Nephron progenitor cell (in vitro differentiated cells): ENCODE results near the gene TTC23.

Experiments used
- DNase-seq: peaks from one replicate; pipeline ENCODE4 v3.0.0; 2021
- H3K27ac Mint-ChIP-seq: 2 replicates; pipeline ENCODE4 v1.8.0; 2021; ENCODE audit warnings: mild to moderate bottlenecking, moderate library complexity, mixed read lengths
- H3K27me3 Mint-ChIP-seq: 2 replicates; pipeline ENCODE4 v1.8.0; 2021; ENCODE audit warnings: mild to moderate bottlenecking, low read depth, mixed read lengths; ENCODE audit not compliant: poor library complexity
- H3K36me3 Mint-ChIP-seq: 2 replicates; pipeline ENCODE4 v1.8.0; 2021; ENCODE audit warnings: low read depth, mixed read lengths
- H3K4me1 Mint-ChIP-seq: 2 replicates; pipeline ENCODE4 v1.8.0; 2021; ENCODE audit warnings: mixed read lengths
- H3K4me3 Mint-ChIP-seq: 2 replicates; pipeline ENCODE4 v1.8.0; 2021; ENCODE audit warnings: mild to moderate bottlenecking, moderate library complexity, mixed read lengths
- H3K9me3 Mint-ChIP-seq: 2 replicates; pipeline ENCODE4 v1.8.0; 2021; ENCODE audit warnings: mild to moderate bottlenecking, moderate library complexity, mixed read lengths
- TF ChIP-seq, protein P1 (sequence below): fragments of 200-600 bp; sonication (generic); IDR thresholded peaks from 2 replicates; pipeline ENCODE4 v1.5.0; 2021; ENCODE audit warnings: antibody characterized with exemption

TTC23 gene

DNA sequence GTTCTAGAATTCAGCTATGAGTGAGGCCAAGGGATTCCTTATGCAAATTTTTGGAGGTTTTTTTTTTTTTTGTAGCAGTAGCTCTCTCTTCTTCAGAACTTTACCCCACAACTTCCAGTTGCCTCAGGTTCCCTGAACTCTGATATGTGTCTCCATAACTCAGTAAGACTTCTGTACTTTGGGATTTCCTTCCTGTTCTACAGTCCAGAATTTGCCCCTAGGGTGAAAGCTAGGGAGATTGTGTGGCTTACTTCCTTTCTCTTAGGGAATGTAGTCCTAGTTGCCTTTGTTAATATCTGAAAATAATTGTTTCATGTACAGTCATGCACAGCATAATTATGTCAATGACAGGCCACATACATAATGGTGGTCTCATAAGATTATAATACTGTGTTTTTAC lies 32.7 kb upstream of the TTC23 start:
- H3K27me3 Mint-ChIP-seq, result no peaks in the 10 kb centered on the region
- no peaks in the 10 kb centered on the region for H3K9me3 Mint-ChIP-seq
- H3K4me3 Mint-ChIP-seq, result no peak overlapping the region
- no peak for DNase-seq
- H3K27ac Mint-ChIP-seq, result no peak overlapping the region
- peaks cover 12% of the 10 kb centered on the region for H3K36me3 Mint-ChIP-seq
- TF ChIP-seq, protein P1, sequence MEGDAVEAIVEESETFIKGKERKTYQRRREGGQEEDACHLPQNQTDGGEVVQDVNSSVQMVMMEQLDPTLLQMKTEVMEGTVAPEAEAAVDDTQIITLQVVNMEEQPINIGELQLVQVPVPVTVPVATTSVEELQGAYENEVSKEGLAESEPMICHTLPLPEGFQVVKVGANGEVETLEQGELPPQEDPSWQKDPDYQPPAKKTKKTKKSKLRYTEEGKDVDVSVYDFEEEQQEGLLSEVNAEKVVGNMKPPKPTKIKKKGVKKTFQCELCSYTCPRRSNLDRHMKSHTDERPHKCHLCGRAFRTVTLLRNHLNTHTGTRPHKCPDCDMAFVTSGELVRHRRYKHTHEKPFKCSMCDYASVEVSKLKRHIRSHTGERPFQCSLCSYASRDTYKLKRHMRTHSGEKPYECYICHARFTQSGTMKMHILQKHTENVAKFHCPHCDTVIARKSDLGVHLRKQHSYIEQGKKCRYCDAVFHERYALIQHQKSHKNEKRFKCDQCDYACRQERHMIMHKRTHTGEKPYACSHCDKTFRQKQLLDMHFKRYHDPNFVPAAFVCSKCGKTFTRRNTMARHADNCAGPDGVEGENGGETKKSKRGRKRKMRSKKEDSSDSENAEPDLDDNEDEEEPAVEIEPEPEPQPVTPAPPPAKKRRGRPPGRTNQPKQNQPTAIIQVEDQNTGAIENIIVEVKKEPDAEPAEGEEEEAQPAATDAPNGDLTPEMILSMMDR, result no peak
- no peaks in the 10 kb centered on the region for H3K4me1 Mint-ChIP-seq

DNA sequence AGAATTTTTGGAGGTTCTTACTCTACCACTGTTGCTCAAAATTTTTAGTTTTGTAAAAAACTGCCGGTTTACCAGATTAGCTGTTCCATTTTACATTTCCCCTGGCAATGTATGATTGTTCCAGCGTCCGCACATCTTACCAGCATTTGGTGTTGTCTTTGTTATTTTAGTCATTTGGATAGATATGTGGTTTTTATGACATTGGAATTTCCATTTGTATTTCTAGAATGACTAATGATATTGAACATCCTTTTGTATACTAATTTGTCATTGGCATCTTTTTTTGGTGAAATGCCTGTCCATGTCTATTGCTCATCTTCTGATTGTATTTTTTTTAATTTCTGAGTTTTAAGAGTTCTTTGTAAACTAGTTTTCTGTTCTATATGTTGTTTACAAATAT lies 30.4 kb upstream of the TTC23 start:
- DNase-seq, result no peak
- H3K4me3 Mint-ChIP-seq, result no peak overlapping the region
- H3K4me1 Mint-ChIP-seq, result no peaks in the 10 kb centered on the region
- H3K27ac Mint-ChIP-seq, result peak overlapping the region; percentile 39
- H3K9me3 Mint-ChIP-seq, result no peaks in the 10 kb centered on the region
- H3K27me3 Mint-ChIP-seq, result no peaks in the 10 kb centered on the region
- TF ChIP-seq, protein P1, result no peak
- H3K36me3 Mint-ChIP-seq, result peaks cover 12% of the 10 kb centered on the region

DNA sequence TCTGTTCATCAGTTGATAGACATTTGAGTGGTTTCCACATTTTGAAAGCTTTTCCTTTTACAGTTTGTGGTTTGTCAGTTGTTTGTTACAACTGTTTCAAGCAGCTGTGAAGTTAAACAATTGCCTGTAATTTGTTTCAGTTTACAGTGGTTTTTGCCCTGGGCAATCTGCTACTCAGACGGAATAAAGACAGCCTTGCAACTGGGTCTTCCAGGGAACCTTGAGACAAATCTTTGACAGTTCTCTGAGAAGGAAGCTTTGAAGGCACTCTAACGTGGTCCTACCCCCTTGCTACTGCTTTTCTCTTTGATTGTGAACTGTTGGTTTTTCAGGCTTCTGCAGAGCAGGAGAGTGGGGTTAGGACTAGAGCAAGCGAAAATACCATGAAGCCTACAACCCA lies 29.9 kb upstream of the TTC23 start:
- Mint-ChIP-seq H3K36me3 (peaks cover 12% of the 10 kb centered on the region), H3K9me3 (no peaks in the 10 kb centered on the region), H3K27ac (no peak overlapping the region), H3K4me3 (no peak overlapping the region), H3K27me3 (no peaks in the 10 kb centered on the region), H3K4me1 (no peaks in the 10 kb centered on the region)
- DNase-seq, result no peak
- TF ChIP-seq, protein P1, result no peak

DNA sequence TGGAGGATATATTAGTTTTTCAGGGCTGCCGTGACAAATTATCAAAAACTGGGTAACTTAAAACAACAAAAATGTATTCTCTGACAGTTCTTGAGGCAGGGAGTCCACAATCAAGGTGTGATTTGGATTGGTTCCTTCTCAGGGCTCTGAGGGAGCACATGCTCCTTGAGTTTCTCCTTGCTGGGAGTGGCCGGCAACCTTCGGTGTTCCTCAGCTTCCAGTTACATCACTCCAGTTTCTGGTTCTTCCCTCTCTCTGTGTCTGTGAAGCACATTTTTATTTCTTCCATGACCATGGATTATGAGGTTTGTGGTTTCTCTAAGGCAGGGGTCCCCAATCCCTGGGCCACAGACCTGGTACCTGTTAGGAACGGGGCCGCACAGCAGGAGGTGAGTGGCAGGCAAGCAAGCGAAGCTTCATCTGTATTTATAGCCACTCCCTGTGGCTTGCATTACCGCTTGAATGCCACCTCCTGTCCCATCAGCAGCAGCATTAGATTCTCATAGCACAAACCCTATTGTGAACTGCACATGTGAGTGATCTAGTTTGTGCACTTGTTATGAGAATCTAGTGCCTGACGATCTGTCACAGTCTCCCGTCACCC lies 26.2 kb upstream of the TTC23 start:
- no peak for DNase-seq
- Mint-ChIP-seq H3K4me3 (no peak overlapping the region), H3K9me3 (no peaks in the 10 kb centered on the region), H3K36me3 (peaks cover 12% of the 10 kb centered on the region), H3K4me1 (no peaks in the 10 kb centered on the region), H3K27ac (no peak overlapping the region), H3K27me3 (no peaks in the 10 kb centered on the region)
- TF ChIP-seq, protein P1, result no peak

DNA sequence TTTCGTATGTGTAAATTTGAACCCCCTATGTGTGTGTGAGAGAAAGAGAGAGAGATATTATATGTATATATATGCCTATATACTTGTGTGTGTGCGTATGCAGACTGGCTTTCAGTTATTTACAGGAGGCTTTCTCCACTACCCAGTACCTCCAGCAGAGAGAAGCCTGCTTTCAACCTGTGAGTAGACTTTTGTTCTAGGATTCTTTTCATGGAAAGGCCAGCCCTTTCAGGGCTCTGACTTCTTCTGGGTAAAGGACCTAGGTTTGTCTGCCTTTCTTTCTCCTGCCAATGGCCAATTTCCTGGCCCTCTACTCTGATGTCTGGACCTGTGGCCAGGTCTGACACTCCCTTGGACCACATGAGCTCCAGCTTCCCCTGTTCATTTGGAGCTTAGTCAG lies 25.7 kb upstream of the TTC23 start:
- Mint-ChIP-seq H3K27me3 (no peaks in the 10 kb centered on the region), H3K36me3 (peaks cover 12% of the 10 kb centered on the region), H3K9me3 (no peaks in the 10 kb centered on the region), H3K27ac (no peak overlapping the region), H3K4me3 (no peak overlapping the region), H3K4me1 (no peaks in the 10 kb centered on the region)
- DNase-seq, result no peak
- TF ChIP-seq, protein P1, result no peak

DNA sequence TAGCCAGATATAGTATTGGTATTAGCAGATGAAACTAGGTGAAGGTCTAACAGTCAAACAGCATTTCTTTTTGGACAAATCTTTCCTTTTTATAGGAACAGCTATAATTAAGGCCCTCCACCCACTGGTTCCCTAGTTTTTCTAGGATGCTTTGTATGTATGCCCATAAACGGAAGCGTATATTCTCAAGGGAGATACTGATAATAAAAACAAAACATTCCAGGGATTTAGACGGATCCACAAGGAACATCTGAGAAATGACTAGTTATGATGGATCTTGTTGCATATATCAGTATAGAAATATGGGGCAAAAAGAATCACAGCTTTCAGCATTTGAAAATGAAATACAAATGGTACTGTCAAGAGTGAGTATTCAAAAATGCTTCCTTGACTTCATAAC lies 24.4 kb upstream of the TTC23 start:
- Mint-ChIP-seq H3K27me3 (no peaks in the 10 kb centered on the region), H3K4me1 (no peaks in the 10 kb centered on the region), H3K27ac (no peak overlapping the region), H3K4me3 (no peak overlapping the region), H3K36me3 (peaks cover 2% of the 10 kb centered on the region), H3K9me3 (no peaks in the 10 kb centered on the region)
- TF ChIP-seq, protein P1, result no peak
- no peak for DNase-seq
